ENCODE results near the gene AKAP13. TPM values are rescaled to one million over a fixed set of nuclear protein-coding genes. Genes with fewer than 3 reads are reported as not detected.

The AKAP13 gene
- total and polyA plus RNA-seq, 2 donors (not counting 1 experiment from before 2014, with no cell fraction given): 73.8 to 358 TPM

DNA sequence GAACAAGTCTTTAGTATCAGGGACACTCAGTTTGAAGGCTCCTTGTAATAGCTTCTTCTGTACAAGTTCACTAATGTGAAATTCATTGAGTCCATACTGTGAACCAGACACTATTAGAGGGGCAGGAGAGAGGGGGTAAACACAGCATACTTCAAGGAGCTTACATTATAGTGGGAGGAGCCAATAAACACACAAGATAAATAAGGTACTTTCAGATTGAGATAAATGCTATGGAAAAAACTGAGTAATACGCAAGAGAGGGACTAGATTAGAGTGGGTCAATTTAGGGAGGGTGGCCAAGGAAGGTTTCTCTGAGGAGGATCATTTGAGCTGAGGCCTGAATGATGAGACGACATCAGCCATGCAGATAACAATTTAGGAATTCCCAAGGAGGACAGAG is 3.1 kb upstream of the AKAP13 start:
- Histone ChIP-seq H3K9me3 (ENCODE audit: control extremely low read depth in 1 of 3, control insufficient read depth in 2 of 3, insufficient read depth in 1 of 3, low read length in 2 of 3) (no peaks in the 10 kb centered on the region), H2AFZ (ENCODE audit: insufficient read depth, low read depth, low read length, poor library complexity, severe bottlenecking) (no peak overlapping the region), H3K36me3 (replicated peaks in 1 of 2; ENCODE audit: control extremely low read depth in 1 of 2, control insufficient read depth in 1 of 2, extremely low read depth in 1 of 2, insufficient read depth in 2 of 2, low read length in 1 of 2) (no peaks in the 10 kb centered on the region), H3K4me2 (replicated peaks; ENCODE audit: low read depth, low read length, poor library complexity, severe bottlenecking) (no peak overlapping the region), H3K27me3 (replicated peaks in 1 of 4; ENCODE audit: control extremely low read depth in 1 of 4, control insufficient read depth in 3 of 4, insufficient read depth in 4 of 4, low read length in 3 of 4) (peaks cover 0 to 4% (median 0%) of the 10 kb centered on the region in 4 experiments), H4K20me1 (ENCODE audit: control insufficient read depth, insufficient read depth, low read length, poor library complexity, severe bottlenecking) (peaks cover 12% of the 10 kb centered on the region), H3K79me2 (ENCODE audit: control insufficient read depth, insufficient read depth, low read length) (peaks cover 9% of the 10 kb centered on the region), H3K4me1 (ENCODE audit: control insufficient read depth in 2 of 2, insufficient read depth in 2 of 2, low read length in 2 of 2) (peaks cover 11 to 14% of the 10 kb centered on the region in 2 donors), H3K9ac (ENCODE audit: low read length) (no peak overlapping the region), H3K27ac (ENCODE audit: low read length in 2 of 2) (no peak overlapping the region), H3K4me3 (ENCODE audit: control extremely low read depth in 1 of 5, extremely low read depth in 1 of 5, insufficient read depth in 1 of 5, low read depth in 2 of 5, low read length in 4 of 5) (no peak overlapping the region)
- no peak for DNase-seq
- intact Hi-C loops (cut with micrococcal nuclease): no loop called here
- POLR2A ChIA-PET: no interaction called here
- Mint-ChIP-seq H3K4me3 (no peak overlapping the region), H3K27ac (peak overlapping the region; percentile 17), H3K4me1 (peaks cover 17% of the 10 kb centered on the region), H3K9me3 (ENCODE audit: insufficient read depth) (no peaks in the 10 kb centered on the region), H3K27me3 (peaks cover 8% of the 10 kb centered on the region)
- CTCF ChIA-PET: interaction anchor here (0.7 to 1.2 kb wide), 3 partner anchors 24 to 81 kb away, joined by 3 read pairs; no protein-coding TSS in a partner anchor
- no peak for TF ChIP-seq EZH2 (IDR thresholded peaks at IDR 0.05; ENCODE audit: borderline replicate concordance, insufficient read depth, low read depth, low read length, poor library complexity, severe bottlenecking)
- TF ChIP-seq, protein P1, sequence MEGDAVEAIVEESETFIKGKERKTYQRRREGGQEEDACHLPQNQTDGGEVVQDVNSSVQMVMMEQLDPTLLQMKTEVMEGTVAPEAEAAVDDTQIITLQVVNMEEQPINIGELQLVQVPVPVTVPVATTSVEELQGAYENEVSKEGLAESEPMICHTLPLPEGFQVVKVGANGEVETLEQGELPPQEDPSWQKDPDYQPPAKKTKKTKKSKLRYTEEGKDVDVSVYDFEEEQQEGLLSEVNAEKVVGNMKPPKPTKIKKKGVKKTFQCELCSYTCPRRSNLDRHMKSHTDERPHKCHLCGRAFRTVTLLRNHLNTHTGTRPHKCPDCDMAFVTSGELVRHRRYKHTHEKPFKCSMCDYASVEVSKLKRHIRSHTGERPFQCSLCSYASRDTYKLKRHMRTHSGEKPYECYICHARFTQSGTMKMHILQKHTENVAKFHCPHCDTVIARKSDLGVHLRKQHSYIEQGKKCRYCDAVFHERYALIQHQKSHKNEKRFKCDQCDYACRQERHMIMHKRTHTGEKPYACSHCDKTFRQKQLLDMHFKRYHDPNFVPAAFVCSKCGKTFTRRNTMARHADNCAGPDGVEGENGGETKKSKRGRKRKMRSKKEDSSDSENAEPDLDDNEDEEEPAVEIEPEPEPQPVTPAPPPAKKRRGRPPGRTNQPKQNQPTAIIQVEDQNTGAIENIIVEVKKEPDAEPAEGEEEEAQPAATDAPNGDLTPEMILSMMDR (IDR thresholded peaks at IDR 0.05): no peak
- 100% methylated on average over 1 of the region's 2 CpGs for WGBS (ENCODE audit: insufficient coverage)
- ATAC-seq (ENCODE audit: low read depth): no peak

DNA sequence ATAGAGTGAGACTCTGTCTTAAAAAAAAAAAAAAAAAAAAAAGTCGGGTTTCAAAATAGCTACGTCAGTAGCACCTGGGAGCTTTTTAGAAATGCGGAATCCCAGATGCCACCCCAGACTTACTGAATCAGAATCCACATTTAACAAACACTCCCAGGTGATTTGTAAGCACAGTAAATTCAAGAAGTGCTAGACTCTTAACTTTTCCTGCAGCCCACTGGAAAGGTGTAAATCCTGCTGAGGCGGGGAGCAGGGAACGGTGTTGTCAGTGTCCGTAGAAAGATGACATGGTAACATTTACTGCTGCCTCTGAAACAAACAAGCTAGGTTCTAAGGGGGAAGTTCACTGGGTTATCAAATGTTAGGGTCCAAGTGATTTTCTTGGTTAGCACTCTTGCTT is 2.4 kb upstream of the AKAP13 start:
- no peak for TF ChIP-seq EZH2 (IDR thresholded peaks at IDR 0.05; ENCODE audit: borderline replicate concordance, insufficient read depth, low read depth, low read length, poor library complexity, severe bottlenecking)
- Histone ChIP-seq H3K27me3 (replicated peaks in 1 of 4; ENCODE audit: control extremely low read depth in 1 of 4, control insufficient read depth in 3 of 4, insufficient read depth in 4 of 4, low read length in 3 of 4) (peaks cover 0 to 4% (median 0%) of the 10 kb centered on the region in 4 experiments), H4K20me1 (ENCODE audit: control insufficient read depth, insufficient read depth, low read length, poor library complexity, severe bottlenecking) (peaks cover 19% of the 10 kb centered on the region), H3K4me1 (ENCODE audit: control insufficient read depth in 2 of 2, insufficient read depth in 2 of 2, low read length in 2 of 2) (peaks cover 18 to 22% of the 10 kb centered on the region in 2 donors), H3K4me3 (ENCODE audit: control extremely low read depth in 1 of 5, extremely low read depth in 1 of 5, insufficient read depth in 1 of 5, low read depth in 2 of 5, low read length in 4 of 5) (no peak overlapping the region), H3K36me3 (replicated peaks in 1 of 2; ENCODE audit: control extremely low read depth in 1 of 2, control insufficient read depth in 1 of 2, extremely low read depth in 1 of 2, insufficient read depth in 2 of 2, low read length in 1 of 2) (no peaks in the 10 kb centered on the region), H3K79me2 (ENCODE audit: control insufficient read depth, insufficient read depth, low read length) (peaks cover 16% of the 10 kb centered on the region), H3K9ac (ENCODE audit: low read length) (no peak overlapping the region), H2AFZ (ENCODE audit: insufficient read depth, low read depth, low read length, poor library complexity, severe bottlenecking) (no peak overlapping the region), H3K27ac (ENCODE audit: low read length in 2 of 2) (no peak overlapping the region), H3K9me3 (ENCODE audit: control extremely low read depth in 1 of 3, control insufficient read depth in 2 of 3, insufficient read depth in 1 of 3, low read length in 2 of 3) (no peaks in the 10 kb centered on the region), H3K4me2 (replicated peaks; ENCODE audit: low read depth, low read length, poor library complexity, severe bottlenecking) (no peak overlapping the region)
- POLR2A ChIA-PET: no interaction called here
- intact Hi-C loops (cut with micrococcal nuclease): no loop called here
- Mint-ChIP-seq H3K4me1 (peaks cover 24% of the 10 kb centered on the region), H3K27ac (no peak overlapping the region), H3K9me3 (ENCODE audit: insufficient read depth) (no peaks in the 10 kb centered on the region), H3K4me3 (no peak overlapping the region), H3K27me3 (peaks cover 8% of the 10 kb centered on the region)
- ATAC-seq (ENCODE audit: low read depth): no peak
- DNase-seq: no peak
- CTCF ChIA-PET: interaction anchor here (0.7 to 2.9 kb wide), 5 partner anchors 23 to 82 kb away, joined by 3 to 22 read pairs (median 3); no protein-coding TSS in a partner anchor
- WGBS (ENCODE audit: insufficient coverage): 98% methylated on average over 4 of the region's 6 CpGs

All from B cell (primary cell).